Measurements from ENCODE around the gene TMEM235.

TMEM235 gene

DNA sequence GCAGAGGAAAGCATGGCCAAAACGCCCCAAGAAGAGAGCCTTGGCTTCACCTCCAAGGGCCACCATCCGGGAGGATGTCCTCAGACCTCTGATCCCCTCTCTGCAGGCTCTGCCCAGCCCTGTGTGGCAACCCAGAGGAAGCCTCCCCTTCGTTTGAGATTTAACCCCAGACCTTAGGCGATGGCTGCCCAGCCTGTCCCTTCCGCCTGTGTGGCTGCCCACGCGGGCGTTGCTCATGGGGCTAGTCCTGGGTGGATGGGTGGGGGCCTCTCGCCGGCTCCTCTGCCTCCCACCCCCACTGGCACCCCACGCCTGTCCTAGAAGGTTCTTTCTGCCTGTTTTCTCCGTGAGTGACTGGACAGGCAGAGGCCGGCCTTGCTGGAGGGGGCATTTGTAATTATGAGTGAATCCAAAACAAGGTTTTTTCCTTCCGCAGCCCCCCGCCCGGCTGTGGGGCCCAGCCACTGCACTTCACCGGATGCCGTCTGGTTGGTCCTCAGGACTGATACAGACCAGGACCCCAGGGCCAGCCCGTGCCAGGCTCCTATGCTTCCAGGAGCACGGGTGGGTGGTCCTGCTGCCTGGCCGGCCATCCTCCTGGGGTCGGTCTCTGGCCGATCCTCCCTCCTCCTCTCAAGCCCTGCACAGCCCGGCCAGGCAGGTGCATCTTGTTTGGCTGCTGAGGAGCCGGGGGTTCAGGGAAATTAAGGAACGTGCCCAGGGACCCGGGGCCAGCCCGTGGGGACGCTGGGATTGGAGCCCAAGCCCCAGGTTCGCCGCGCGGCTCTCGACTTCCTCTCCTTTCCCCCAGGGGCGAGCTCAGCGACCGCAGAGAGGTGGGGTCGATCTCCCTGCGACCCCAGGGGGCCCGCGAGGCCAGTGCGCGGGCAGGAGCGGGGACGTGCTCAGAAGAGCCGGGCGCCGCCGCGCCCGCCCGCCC, at the start of gene TMEM235:
TSS of gene TMEM235 (plus strand) at position 636 of the 940 bp plus-strand sequence. CDS start 393 bp downstream, outside the sequence.
- CTCF ChIA-PET = interaction anchor here (2.0 kb wide), 1 partner anchor 19 kb away, joined by 7 read pairs; no protein-coding TSS in a partner anchor
- POLR2A ChIA-PET = no interaction called here
- TF ChIP-seq, protein P1, sequence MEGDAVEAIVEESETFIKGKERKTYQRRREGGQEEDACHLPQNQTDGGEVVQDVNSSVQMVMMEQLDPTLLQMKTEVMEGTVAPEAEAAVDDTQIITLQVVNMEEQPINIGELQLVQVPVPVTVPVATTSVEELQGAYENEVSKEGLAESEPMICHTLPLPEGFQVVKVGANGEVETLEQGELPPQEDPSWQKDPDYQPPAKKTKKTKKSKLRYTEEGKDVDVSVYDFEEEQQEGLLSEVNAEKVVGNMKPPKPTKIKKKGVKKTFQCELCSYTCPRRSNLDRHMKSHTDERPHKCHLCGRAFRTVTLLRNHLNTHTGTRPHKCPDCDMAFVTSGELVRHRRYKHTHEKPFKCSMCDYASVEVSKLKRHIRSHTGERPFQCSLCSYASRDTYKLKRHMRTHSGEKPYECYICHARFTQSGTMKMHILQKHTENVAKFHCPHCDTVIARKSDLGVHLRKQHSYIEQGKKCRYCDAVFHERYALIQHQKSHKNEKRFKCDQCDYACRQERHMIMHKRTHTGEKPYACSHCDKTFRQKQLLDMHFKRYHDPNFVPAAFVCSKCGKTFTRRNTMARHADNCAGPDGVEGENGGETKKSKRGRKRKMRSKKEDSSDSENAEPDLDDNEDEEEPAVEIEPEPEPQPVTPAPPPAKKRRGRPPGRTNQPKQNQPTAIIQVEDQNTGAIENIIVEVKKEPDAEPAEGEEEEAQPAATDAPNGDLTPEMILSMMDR (IDR thresholded peaks at IDR 0.05; ENCODE audit: control extremely low read depth, extremely low read depth, low read depth, missing control alignments) = no peak
- DNase-seq (ENCODE audit: extremely low spot score) = no peak

DNA sequence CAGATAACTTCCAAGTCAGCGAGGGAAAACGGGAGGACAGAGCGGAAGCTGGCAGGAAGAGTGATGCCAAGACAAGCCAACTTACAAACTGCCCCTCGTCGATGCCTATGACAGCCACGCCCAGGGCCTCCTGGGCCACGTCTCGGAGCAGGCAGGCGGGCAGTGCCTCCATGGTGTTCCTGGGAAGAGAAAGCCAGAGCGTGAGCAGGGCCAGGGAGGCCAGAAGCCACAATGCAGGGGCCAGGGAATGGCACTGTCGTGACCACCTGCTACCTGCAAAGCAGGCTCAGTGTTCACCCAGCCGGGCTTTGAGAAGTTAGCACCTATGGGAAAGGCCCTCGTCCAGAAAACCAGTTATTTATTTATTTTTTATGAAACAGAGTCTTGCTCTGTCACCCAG, 48.9 kb upstream of the TMEM235 start:
- no peak for DNase-seq (ENCODE audit: extremely low spot score)
- ChIA-PET CTCF (interaction anchor here (1.1 to 5.9 kb wide), 3 partner anchors 7 to 37 kb away, joined by 3 to 50 read pairs (median 3); no protein-coding TSS in a partner anchor), POLR2A (interaction anchor here (0.7 kb wide), 2 partner anchors 380 to 711 kb away, joined by 3 to 4 read pairs; no protein-coding TSS in a partner anchor)
- TF ChIP-seq, protein P1 (IDR thresholded peaks at IDR 0.05; ENCODE audit: control extremely low read depth, extremely low read depth, low read depth, missing control alignments) = no peak

DNA sequence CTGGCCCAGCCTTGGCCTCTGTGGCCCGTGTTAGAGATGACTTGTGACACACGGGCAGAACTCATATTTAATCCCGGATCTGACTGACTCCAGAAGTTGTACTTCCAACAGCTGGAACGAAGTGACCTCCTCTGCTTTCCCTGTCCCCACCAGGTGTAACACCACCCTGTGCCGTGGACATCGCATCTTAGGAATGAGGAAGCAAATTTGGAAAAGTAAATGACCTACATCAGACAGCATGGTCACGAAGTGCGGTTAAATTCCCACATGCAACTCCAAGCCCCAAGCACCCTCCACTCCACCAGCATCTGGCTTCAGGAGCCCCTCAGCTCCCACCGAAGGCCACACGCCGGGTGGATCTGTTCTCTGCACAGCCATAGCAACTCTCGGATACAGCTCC, 47.5 kb upstream of the TMEM235 start:
- POLR2A ChIA-PET = interaction anchor here (0.6 to 1.0 kb wide), 2 partner anchors 9 to 10 kb away, joined by 3 to 4 read pairs; no protein-coding TSS in a partner anchor
- CTCF ChIA-PET = interaction anchor here (1.2 to 5.9 kb wide), 4 partner anchors 8 to 57 kb away, joined by 3 to 50 read pairs (median 4); no protein-coding TSS in a partner anchor
- DNase-seq (ENCODE audit: extremely low spot score) = no peak
- TF ChIP-seq, protein P1 (IDR thresholded peaks at IDR 0.05; ENCODE audit: control extremely low read depth, extremely low read depth, low read depth, missing control alignments) = no peak

DNA sequence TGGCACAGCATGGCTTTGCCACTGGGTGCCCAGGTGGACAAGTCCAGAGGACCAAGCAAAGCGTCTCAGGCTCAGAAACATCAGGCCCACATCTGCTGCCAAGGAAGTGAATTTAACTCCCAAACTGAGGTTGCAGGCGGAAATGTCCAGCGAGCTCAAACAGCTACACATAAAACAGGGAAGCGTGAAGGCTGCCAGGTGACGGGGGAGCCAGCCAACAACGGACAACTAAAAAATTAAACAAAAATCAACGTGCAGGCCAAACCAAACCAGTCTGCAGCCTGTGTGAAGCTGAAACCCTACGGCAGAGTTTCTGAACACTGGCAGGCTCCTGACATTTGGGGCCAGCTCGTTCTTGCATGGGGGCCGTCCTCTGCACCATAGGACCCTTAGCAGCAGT, 47.1 kb upstream of the TMEM235 start:
- DNase-seq (ENCODE audit: extremely low spot score) = no peak
- TF ChIP-seq, protein P1 (IDR thresholded peaks at IDR 0.05; ENCODE audit: control extremely low read depth, extremely low read depth, low read depth, missing control alignments) = no peak
- CTCF ChIA-PET = interaction anchor here (1.3 to 5.9 kb wide), 3 partner anchors 8 to 58 kb away, joined by 3 to 50 read pairs (median 3); no protein-coding TSS in a partner anchor
- POLR2A ChIA-PET = interaction anchor here (1.0 kb wide), 1 partner anchor 9 kb away, joined by 3 read pairs; no protein-coding TSS in a partner anchor

DNA sequence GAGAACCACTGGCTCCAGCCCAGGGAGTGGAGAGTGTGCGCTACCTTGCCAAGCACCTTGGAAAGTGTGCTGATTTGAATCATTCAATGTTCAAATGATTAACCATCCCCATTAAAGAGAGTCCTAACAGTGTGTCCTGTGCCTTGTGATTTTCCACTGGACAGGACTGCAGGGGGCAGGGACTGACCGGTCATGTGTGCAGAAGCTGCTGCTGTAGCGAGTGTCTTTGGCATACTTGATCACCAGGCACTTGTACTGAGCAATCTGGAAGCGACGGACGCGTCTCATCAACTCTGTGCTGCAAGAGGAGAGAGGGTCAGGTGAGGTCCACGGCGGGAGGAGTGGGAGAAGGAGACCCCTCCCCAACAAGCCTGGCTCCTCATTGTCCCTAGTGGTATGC, 46.6 kb upstream of the TMEM235 start:
- ChIA-PET POLR2A (no interaction called here), CTCF (interaction anchor here (1.5 to 5.9 kb wide), 2 partner anchors 9 to 50 kb away, joined by 3 to 50 read pairs; no protein-coding TSS in a partner anchor)
- no peak for DNase-seq (ENCODE audit: extremely low spot score)
- TF ChIP-seq, protein P1 (IDR thresholded peaks at IDR 0.05; ENCODE audit: control extremely low read depth, extremely low read depth, low read depth, missing control alignments) = no peak

DNA sequence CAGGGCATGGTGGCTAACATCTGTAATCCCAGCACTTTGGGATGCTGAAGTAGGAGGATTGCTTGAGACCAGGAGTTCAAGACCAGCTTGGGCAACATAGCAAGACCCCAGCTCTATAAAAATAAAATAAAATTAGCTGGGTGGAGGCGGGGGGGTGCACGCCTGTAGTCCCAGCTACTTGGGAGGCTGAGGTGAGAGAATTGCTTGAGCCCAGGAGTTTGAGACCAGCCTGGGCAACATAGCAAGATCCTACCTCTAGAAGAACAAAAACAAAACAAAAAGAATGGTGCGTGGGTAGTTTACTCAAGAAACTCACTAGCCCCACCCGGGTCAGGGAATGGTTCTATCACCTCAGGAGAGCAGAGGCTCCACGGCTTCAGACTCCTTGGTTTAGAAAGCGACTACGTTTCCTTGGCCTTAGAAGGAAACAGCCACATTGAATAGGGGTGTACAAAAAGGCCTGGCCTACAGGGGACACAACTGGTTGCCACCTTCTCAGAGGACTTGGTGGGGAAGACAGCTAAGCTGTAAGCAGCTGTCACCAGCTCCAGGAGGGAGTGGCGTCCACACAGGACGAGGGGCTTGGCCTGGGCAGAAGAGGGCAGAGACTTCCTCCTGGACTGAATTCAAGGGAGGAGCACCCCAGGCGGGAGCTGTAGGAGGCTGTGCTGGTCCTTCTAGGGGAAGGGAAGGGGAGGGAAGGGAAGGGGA, 45.3 kb upstream of the TMEM235 start:
- ChIA-PET CTCF (interaction anchor here (0.6 to 5.9 kb wide), 7 partner anchors 10 to 102 kb away, joined by 3 to 50 read pairs (median 3); no protein-coding TSS in a partner anchor), POLR2A (interaction anchor here (0.6 to 1.5 kb wide), 5 partner anchors 8 to 62 kb away, joined by 3 to 6 read pairs (median 5); no protein-coding TSS in a partner anchor)
- no peak for DNase-seq (ENCODE audit: extremely low spot score)
- TF ChIP-seq, protein P1 (IDR thresholded peaks at IDR 0.05; ENCODE audit: control extremely low read depth, extremely low read depth, low read depth, missing control alignments) = no peak

All from GM10248 (cell line).